OCI-LY7 (cell line): ENCODE results near the gene BTBD9. TPM values are rescaled to one million over a fixed set of nuclear protein-coding genes. Genes with fewer than 3 reads are reported as not detected.

Experiments
- BruUV-seq: library from RNA; stranded (reverse); fragments of 400-500 nt; replicated peaks from 2 replicates; lab custom pipeline; 2021; lab: Mats Ljungman, UMichigan
- CTCF ChIA-PET: fragments of 300-600 bp; sonication (Branson Sonifier 250); formaldehyde crosslinking; loops from one replicate; lab custom pipeline; 2022; ENCODE audit warnings: antibody characterized with exemption; ENCODE audit not compliant: unreplicated experiment; lab: Charles Lee
- POLR2A ChIA-PET: fragments of 300-600 bp; sonication (Branson Sonifier 250); formaldehyde crosslinking; loops from one replicate; lab custom pipeline; 2022; ENCODE audit warnings: antibody characterized with exemption; lab: Charles Lee
- DNase-seq: peaks from one replicate; pipeline ENCODE4 v3.0.0-alpha.2; 2015; ENCODE audit warnings: low spot score
- H2AFZ ChIP-seq: fragments of 200-600 bp; sonication (generic), shearing (Covaris generic); 2 replicates; pipeline ENCODE4 v1.6.1; 2014; ENCODE audit warnings: mild to moderate bottlenecking, antibody characterized with exemption, low read length, moderate library complexity
- H3K27ac ChIP-seq: fragments of 200-600 bp; sonication (generic); 2 replicates; pipeline ENCODE4 v1.5.1; 2014; ENCODE audit warnings: mixed run types, low read depth, mild to moderate bottlenecking, moderate library complexity, low read length, inconsistent platforms; ENCODE audit not compliant: poor library complexity, severe bottlenecking
- H3K36me3 ChIP-seq: fragments of 200-600 bp; sonication (generic); 2 replicates; pipeline ENCODE4 v1.6.1; 2014; ENCODE audit warnings: mild to moderate bottlenecking, antibody characterized with exemption, low read length, moderate library complexity, mixed read lengths; ENCODE audit not compliant: insufficient read depth
- H3K4me1 ChIP-seq: fragments of 200-600 bp; sonication (generic); 2 replicates; pipeline ENCODE4 v1.5.1; 2014; ENCODE audit warnings: mild to moderate bottlenecking, low read length; ENCODE audit not compliant: insufficient read depth, poor library complexity, severe bottlenecking
- H3K4me2 ChIP-seq: fragments of 200-600 bp; sonication (generic); 2 replicates; pipeline ENCODE4 v1.6.1; 2014; ENCODE audit warnings: mild to moderate bottlenecking, low read length
- H3K4me3 ChIP-seq: fragments of 200-600 bp; sonication (generic); 2 replicates; pipeline ENCODE4 v1.5.1; 2014; ENCODE audit warnings: mild to moderate bottlenecking, low read depth, low read length; ENCODE audit not compliant: poor library complexity, severe bottlenecking
- H3K79me2 ChIP-seq: fragments of 200-600 bp; sonication (generic); 2 replicates; pipeline ENCODE4 v1.6.1; 2016; ENCODE audit warnings: low read depth, mild to moderate bottlenecking, low read length, moderate library complexity, mixed read lengths; ENCODE audit not compliant: insufficient read depth
- H3K9me2 ChIP-seq: fragments of 200-600 bp; sonication (generic); 2 replicates; pipeline ENCODE4 v1.6.1; 2016; ENCODE audit warnings: mild to moderate bottlenecking, low read length, mixed read lengths; ENCODE audit not compliant: insufficient read depth
- H3K9me3 ChIP-seq: fragments of 200-600 bp; sonication (generic); 2 replicates; pipeline ENCODE4 v1.6.1; 2014; ENCODE audit warnings: mild to moderate bottlenecking, mixed run types, low read length, mixed read lengths
- H4K20me1 ChIP-seq: fragments of 200-600 bp; sonication (generic); 2 replicates; pipeline ENCODE4 v1.6.1; 2014; ENCODE audit warnings: mild to moderate bottlenecking, antibody characterized with exemption, low read length, moderate library complexity, mixed read lengths; ENCODE audit not compliant: insufficient read depth
- CTCF ChIP-seq: fragments of 200-600 bp; sonication (generic); conservative IDR thresholded peaks from 2 replicates; pipeline ENCODE4 v1.5.1; 2014; ENCODE audit warnings: mild to moderate bottlenecking, antibody characterized with exemption, low read length, moderate library complexity, mixed read lengths
- EZH2phosphoT487 ChIP-seq: fragments of 200-600 bp; sonication (generic); IDR thresholded peaks from 2 replicates; pipeline ENCODE4 v1.6.1; 2018; ENCODE audit warnings: low read depth, borderline replicate concordance, mild to moderate bottlenecking, mixed run types, antibody characterized with exemption, low read length, moderate library complexity, mixed read lengths
- intact Hi-C: fragments of 100-400 bp; cut with micrococcal nuclease; formaldehyde crosslinking; loops from one replicate; pipeline ENCODE4 v1.10.0; 2022; ENCODE audit not compliant: unreplicated experiment
- total RNA-seq, 2 experiments: library from RNA; depleted of rRNA in 1 of 2; stranded (reverse); fragments of >200 nt in 1 of 2; shearing (Covaris generic) in 1 of 2; gene quantifications; 2 replicates each; pipeline ENCODE4 v1.2.3, GENCODE V29; 2014 to 2022

The BTBD9 gene
- total RNA-seq, 2 experiments from 2014 or later, result 5.9 to 7.3 TPM

DNA sequence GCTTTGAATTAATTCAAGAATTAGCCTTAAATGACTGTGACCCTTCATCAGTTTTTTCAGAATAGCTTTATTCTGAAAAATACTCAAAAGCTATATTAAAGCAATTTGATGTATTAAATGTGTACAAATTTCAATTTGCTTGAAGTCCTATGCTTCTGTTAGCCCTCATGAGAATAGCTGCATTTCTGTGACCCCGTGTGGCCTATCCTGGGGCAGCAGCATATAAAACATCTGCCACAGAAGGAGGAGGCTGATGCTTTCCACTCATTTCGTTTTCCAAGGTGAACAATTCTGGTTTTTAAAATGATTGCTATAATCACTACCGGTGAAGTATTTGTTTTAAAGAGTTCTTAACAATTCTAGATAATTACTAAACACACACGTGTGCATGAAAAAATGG, 360.3 kb downstream of the BTBD9 start:
- TF ChIP-seq EZH2phosphoT487 (no peak), CTCF (no peak; the same call in 1 of the 2 replicates)
- H3K79me2 ChIP-seq, result no peaks in the 10 kb centered on the region
- no peaks in the 10 kb centered on the region for H4K20me1 ChIP-seq
- no peak overlapping the region for H3K4me3 ChIP-seq
- no peak for DNase-seq
- H3K36me3 ChIP-seq, result no peaks in the 10 kb centered on the region
- H3K4me2 ChIP-seq, result no peak overlapping the region
- no peaks in the 10 kb centered on the region for H3K4me1 ChIP-seq
- intact Hi-C loops, result no loop called here
- H3K9me2 ChIP-seq, result no peaks in the 10 kb centered on the region
- H3K27ac ChIP-seq, result no peak overlapping the region
- CTCF ChIA-PET, result no interaction called here
- no peaks in the 10 kb centered on the region for H3K9me3 ChIP-seq
- H2AFZ ChIP-seq, result no peak overlapping the region
- POLR2A ChIA-PET, result interaction anchor here (0.6 to 1.3 kb wide), 4 partner anchors 12 to 250 kb away, joined by 3 read pairs; no protein-coding TSS in a partner anchor
- BruUV-seq, result no TSS peak

DNA sequence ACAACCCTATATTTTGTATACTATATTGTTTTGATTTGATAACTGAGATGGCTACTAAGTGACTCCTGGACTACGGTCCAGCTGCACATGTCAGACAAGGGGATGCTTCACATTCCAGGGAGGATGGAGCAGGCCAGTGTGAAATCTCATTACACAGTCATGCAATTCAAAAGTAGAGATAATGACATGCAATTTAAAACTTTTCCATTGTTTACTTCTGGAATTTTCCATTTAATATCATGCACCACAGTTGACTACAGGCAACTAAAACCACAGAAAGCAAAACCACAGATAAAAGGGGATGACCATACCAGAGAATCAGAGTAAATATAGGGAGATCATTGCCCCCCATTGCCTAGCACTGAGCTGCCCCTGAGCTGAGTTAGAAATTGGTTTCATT, 366.4 kb downstream of the BTBD9 start:
- TF ChIP-seq CTCF (no peak), EZH2phosphoT487 (no peak)
- Histone ChIP-seq H3K9me3 (no peaks in the 10 kb centered on the region), H3K4me1 (no peaks in the 10 kb centered on the region), H3K4me2 (no peak overlapping the region), H3K27ac (no peak overlapping the region), H3K9me2 (no peaks in the 10 kb centered on the region; the same call in 1 of the 2 replicates), H4K20me1 (no peaks in the 10 kb centered on the region; the same call in 1 of the 2 replicates), H3K79me2 (no peaks in the 10 kb centered on the region), H3K4me3 (no peak overlapping the region), H2AFZ (no peak overlapping the region), H3K36me3 (no peaks in the 10 kb centered on the region)
- DNase-seq, result no peak
- CTCF ChIA-PET, result no interaction called here
- POLR2A ChIA-PET, result interaction anchor here (1.7 kb wide), 1 partner anchor 12 kb away, joined by 7 read pairs; no protein-coding TSS in a partner anchor
- intact Hi-C loops, result no loop called here
- BruUV-seq, result no TSS peak

GRCh38 chr6:38272222-38272621, 367.5 kb downstream of the BTBD9 start:
- CTCF ChIA-PET, result no interaction called here
- Histone ChIP-seq H3K79me2 (no peaks in the 10 kb centered on the region), H3K36me3 (no peaks in the 10 kb centered on the region), H3K4me1 (no peaks in the 10 kb centered on the region), H3K4me2 (no peak overlapping the region), H3K9me3 (no peaks in the 10 kb centered on the region), H3K9me2 (no peaks in the 10 kb centered on the region; the same call in 1 of the 2 replicates), H3K27ac (no peak overlapping the region), H3K4me3 (no peak overlapping the region), H4K20me1 (no peaks in the 10 kb centered on the region; the same call in 1 of the 2 replicates), H2AFZ (no peak overlapping the region)
- DNase-seq, result no peak
- BruUV-seq, result no TSS peak
- POLR2A ChIA-PET, result interaction anchor here (1.7 kb wide), 1 partner anchor 11 kb away, joined by 7 read pairs; no protein-coding TSS in a partner anchor
- TF ChIP-seq CTCF (no peak), EZH2phosphoT487 (no peak)
- intact Hi-C loops, result no loop called here
